Endodermal cell (in vitro differentiated cells): Measurements from ENCODE around the gene ABR. TPM values are rescaled to one million over a fixed set of nuclear protein-coding genes. Genes with fewer than 3 reads are reported as not detected.

ENCODE experiments used
- DNase-seq: peaks from one replicate; pipeline ENCODE4 v3.0.0-alpha.2; 2017
- H3K27ac ChIP-seq: 2 replicates; pipeline ENCODE4 v1.5.1; 2013; ENCODE audit warnings: mild to moderate bottlenecking, low read depth, low read length, moderate library complexity
- H3K27me3 ChIP-seq: 2 replicates; pipeline ENCODE4 v1.6.1; 2013; ENCODE audit warnings: mild to moderate bottlenecking, low read length, moderate library complexity; ENCODE audit not compliant: insufficient read depth, control insufficient read depth, poor library complexity, severe bottlenecking
- H3K36me3 ChIP-seq: 2 replicates; pipeline ENCODE4 v1.7.0; 2013; ENCODE audit warnings: mild to moderate bottlenecking, low read length, moderate library complexity; ENCODE audit not compliant: control insufficient read depth, insufficient read depth
- H3K4me1 ChIP-seq: one replicate; pipeline ENCODE4 v1.7.0; 2013; ENCODE audit warnings: low read length; ENCODE audit not compliant: control insufficient read depth, insufficient read depth
- H3K4me3 ChIP-seq: 2 replicates; pipeline ENCODE4 v1.5.1; 2013; ENCODE audit warnings: mild to moderate bottlenecking, low read length, moderate library complexity
- H3K9ac ChIP-seq: 2 replicates; pipeline ENCODE4 v1.6.1; 2013; ENCODE audit warnings: mild to moderate bottlenecking, low read length, moderate library complexity; ENCODE audit not compliant: poor library complexity, severe bottlenecking; ENCODE audit errors: extremely low read depth
- H3K9me3 ChIP-seq: 2 replicates; pipeline ENCODE4 v1.6.1; 2013; ENCODE audit warnings: mild to moderate bottlenecking, low read length, moderate library complexity; ENCODE audit not compliant: control insufficient read depth
- H3K27ac Mint-ChIP-seq: 2 replicates; pipeline ENCODE4 v1.8.0; 2020; ENCODE audit warnings: mixed read lengths
- H3K27me3 Mint-ChIP-seq: 2 replicates; pipeline ENCODE4 v1.8.0; 2021; ENCODE audit warnings: mild to moderate bottlenecking, mixed read lengths; ENCODE audit not compliant: insufficient read depth
- H3K36me3 Mint-ChIP-seq: 2 replicates; pipeline ENCODE4 v1.8.0; 2020; ENCODE audit warnings: low read depth, mixed read lengths
- H3K4me1 Mint-ChIP-seq: 2 replicates; pipeline ENCODE4 v1.8.0; 2020; ENCODE audit warnings: mixed read lengths
- H3K4me3 Mint-ChIP-seq: 2 replicates; pipeline ENCODE4 v1.8.0; 2020; ENCODE audit warnings: mild to moderate bottlenecking, moderate library complexity, mixed read lengths
- H3K9me3 Mint-ChIP-seq: 2 replicates; pipeline ENCODE4 v1.8.0; 2020; ENCODE audit warnings: mild to moderate bottlenecking, mixed read lengths
- WGBS, 2 experiments: methylation state at CpG; one replicate each; pipeline versions ENCODE4 v1.1.5 to v1.1.7; 2013; ENCODE audit warnings: missing lambda C conversion rate in 2 of 2, mixed read lengths in 1 of 2; ENCODE audit not compliant: insufficient coverage in 1 of 2, insufficient read length in 1 of 2; 5-methylcytosine and 5-hydroxymethylcytosine counted together
- total RNA-seq, 2 donors: library from RNA; stranded (reverse); fragmentation: NEBNext Ultra II Directional in 1 of 2; extraction: Animal tissue kit (Norgen Biotek cat#: 25700) in 1 of 2; gene quantifications; 2 replicates in 1 of 2; 3 replicates in 1 of 2; pipeline ENCODE4 v1.2.1, GENCODE V29; 2021
- TF ChIP-seq, protein P1 (sequence below): fragments of 200-600 bp; sonication (generic); conservative IDR thresholded peaks from 2 replicates; pipeline ENCODE4 v1.5.0; 2021; ENCODE audit warnings: antibody characterized with exemption, mild to moderate bottlenecking

Gene ABR
- total RNA-seq, 2 donors from 2014 or later, result 51.1 to 58.7 TPM

- Histone ChIP-seq H3K9ac (no peak overlapping the region), H3K4me3 (no peak overlapping the region), H3K9me3 (no peaks in the 10 kb centered on the region), H3K27me3 (no peaks in the 10 kb centered on the region), H3K4me1 (peaks cover 7% of the 10 kb centered on the region), H3K36me3 (no peaks in the 10 kb centered on the region), H3K27ac (peak overlapping the region; percentile 49)
- H3K4me3 Mint-ChIP-seq, result no peak overlapping the region
- WGBS, 2 experiments, result 86 to 88% methylated on average over 16 to 19 of the region's 19 CpGs
- H3K27me3 Mint-ChIP-seq, result peaks cover under 1% of the 10 kb centered on the region
- TF ChIP-seq, protein P1, sequence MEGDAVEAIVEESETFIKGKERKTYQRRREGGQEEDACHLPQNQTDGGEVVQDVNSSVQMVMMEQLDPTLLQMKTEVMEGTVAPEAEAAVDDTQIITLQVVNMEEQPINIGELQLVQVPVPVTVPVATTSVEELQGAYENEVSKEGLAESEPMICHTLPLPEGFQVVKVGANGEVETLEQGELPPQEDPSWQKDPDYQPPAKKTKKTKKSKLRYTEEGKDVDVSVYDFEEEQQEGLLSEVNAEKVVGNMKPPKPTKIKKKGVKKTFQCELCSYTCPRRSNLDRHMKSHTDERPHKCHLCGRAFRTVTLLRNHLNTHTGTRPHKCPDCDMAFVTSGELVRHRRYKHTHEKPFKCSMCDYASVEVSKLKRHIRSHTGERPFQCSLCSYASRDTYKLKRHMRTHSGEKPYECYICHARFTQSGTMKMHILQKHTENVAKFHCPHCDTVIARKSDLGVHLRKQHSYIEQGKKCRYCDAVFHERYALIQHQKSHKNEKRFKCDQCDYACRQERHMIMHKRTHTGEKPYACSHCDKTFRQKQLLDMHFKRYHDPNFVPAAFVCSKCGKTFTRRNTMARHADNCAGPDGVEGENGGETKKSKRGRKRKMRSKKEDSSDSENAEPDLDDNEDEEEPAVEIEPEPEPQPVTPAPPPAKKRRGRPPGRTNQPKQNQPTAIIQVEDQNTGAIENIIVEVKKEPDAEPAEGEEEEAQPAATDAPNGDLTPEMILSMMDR, result no peak
- H3K27ac Mint-ChIP-seq, result no peak overlapping the region
- peaks cover 10% of the 10 kb centered on the region for H3K9me3 Mint-ChIP-seq
- H3K4me1 Mint-ChIP-seq, result peaks cover 21% of the 10 kb centered on the region
- H3K36me3 Mint-ChIP-seq, result no peaks in the 10 kb centered on the region
- peak; percentile 56 for DNase-seq
Observed at GRCh38 chr17:1216217-1217088, 36.7 kb upstream of the ABR start.

- peaks cover 7% of the 10 kb centered on the region for H3K4me1 ChIP-seq
- no peaks in the 10 kb centered on the region for H3K36me3 ChIP-seq
- H3K4me3 ChIP-seq, result no peak overlapping the region
- no peaks in the 10 kb centered on the region for H3K27me3 ChIP-seq
- DNase-seq, result no peak
- peaks cover 10% of the 10 kb centered on the region for H3K9me3 Mint-ChIP-seq
- 57 to 68% methylated on average over 3 to 4 of the region's 4 CpGs for WGBS, 2 experiments
- TF ChIP-seq, protein P1, result no peak
- no peak overlapping the region for H3K4me3 Mint-ChIP-seq
- peaks cover 28% of the 10 kb centered on the region for H3K4me1 Mint-ChIP-seq
- no peaks in the 10 kb centered on the region for H3K9me3 ChIP-seq
- H3K9ac ChIP-seq, result no peak overlapping the region
- no peaks in the 10 kb centered on the region for H3K36me3 Mint-ChIP-seq
- H3K27ac Mint-ChIP-seq, result no peak overlapping the region
- H3K27ac ChIP-seq, result no peak overlapping the region
- no peaks in the 10 kb centered on the region for H3K27me3 Mint-ChIP-seq
Observed at GRCh38 chr17:1212946-1213345, 33.2 kb upstream of the ABR start.

DNA sequence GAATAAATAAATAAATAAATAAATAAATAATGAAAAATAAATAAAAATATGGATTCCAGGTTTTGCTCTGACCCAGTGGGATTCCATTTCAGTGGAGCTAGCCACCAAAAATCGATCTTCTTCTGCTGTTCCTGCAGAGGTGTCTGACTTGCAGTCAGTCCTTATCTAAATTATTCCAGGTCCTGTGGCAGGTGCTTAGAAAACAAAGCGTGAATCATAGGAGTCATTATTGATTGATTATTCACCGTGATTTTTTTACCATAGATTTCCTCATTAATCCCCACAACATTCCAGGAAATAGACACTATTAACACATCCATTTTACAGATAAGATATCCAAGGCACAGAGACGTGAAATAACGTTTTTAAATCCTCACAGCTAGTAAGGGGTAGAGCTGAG is 31.5 kb upstream of the ABR start:
- no peak overlapping the region for H3K9ac ChIP-seq
- no peaks in the 10 kb centered on the region for H3K36me3 ChIP-seq
- no peak overlapping the region for H3K27ac Mint-ChIP-seq
- peaks cover 10% of the 10 kb centered on the region for H3K9me3 Mint-ChIP-seq
- no peak overlapping the region for H3K4me3 ChIP-seq
- H3K4me1 ChIP-seq, result peaks cover 3% of the 10 kb centered on the region
- TF ChIP-seq, protein P1, result no peak
- no peaks in the 10 kb centered on the region for H3K27me3 ChIP-seq
- H3K27me3 Mint-ChIP-seq, result peaks cover 3% of the 10 kb centered on the region
- no peak overlapping the region for H3K4me3 Mint-ChIP-seq
- H3K27ac ChIP-seq, result no peak overlapping the region
- H3K4me1 Mint-ChIP-seq, result peaks cover 23% of the 10 kb centered on the region
- WGBS, 2 experiments, result 76 to 84% methylated on average over 5 of the region's 5 CpGs
- H3K9me3 ChIP-seq, result no peaks in the 10 kb centered on the region
- DNase-seq, result no peak
- no peaks in the 10 kb centered on the region for H3K36me3 Mint-ChIP-seq
